G401 (cell line): Measurements from ENCODE around the gene GJA9. TPM values are rescaled to one million over a fixed set of nuclear protein-coding genes. Genes with fewer than 3 reads are reported as not detected.
"Not testable (repeated sequence)": the region's sequence is repeated elsewhere in the genome, so short reads cannot be mapped to it uniquely, and the experiment has no call there.

ENCODE experiments used
- DNase-seq: peaks from one replicate; pipeline ENCODE4 v3.0.0-alpha.2; 2015; ENCODE audit warnings: low spot score
- in situ Hi-C: cut with HindIII; loops from 2 replicates; pipeline ENCODE4 v1.10.0; 2016; ENCODE audit warnings: low sequenced_read_pairs, mixed read lengths
- total RNA-seq: library from RNA; depleted of rRNA; stranded (reverse); fragments of >200 nt; shearing (Covaris generic); gene quantifications from 2 replicates; pipeline ENCODE4 v1.2.3, GENCODE V29; 2014; rRNA removed

The GJA9 gene
- total RNA-seq, 1 experiment from 2014 or later = not detected

- DNase-seq, in situ Hi-C loops: not testable (repeated sequence)
Measured at GRCh38 chr1:38836316-38836715, 45.1 kb downstream of the GJA9 start.

- DNase-seq = peak; percentile 85
- in situ Hi-C loops = no loop called here
Measured at GRCh38 chr1:38834937-38835827, 46.2 kb downstream of the GJA9 start.

- in situ Hi-C loops = no loop called here
- no peak for DNase-seq
Measured at GRCh38 chr1:38834221-38834782, 47.1 kb downstream of the GJA9 start.

GRCh38 chr1:38833146-38833545 lies 48.2 kb downstream of the GJA9 start:
- in situ Hi-C loops = no loop called here
- DNase-seq = peak; percentile 24

GRCh38 chr1:38832370-38832734 lies 49.0 kb downstream of the GJA9 start:
- in situ Hi-C loops = no loop called here
- DNase-seq = no peak

GRCh38 chr1:38831731-38832369 lies 49.5 kb downstream of the GJA9 start:
- DNase-seq = no peak
- in situ Hi-C loops = no loop called here

GRCh38 chr1:38829368-38829767 lies 52.0 kb downstream of the GJA9 start:
- no peak for DNase-seq
- in situ Hi-C loops = no loop called here

GRCh38 chr1:38827318-38827717 lies 54.1 kb downstream of the GJA9 start:
- DNase-seq = no peak
- in situ Hi-C loops = no loop called here

GRCh38 chr1:38826886-38827285 lies 54.5 kb downstream of the GJA9 start:
- in situ Hi-C loops = no loop called here
- no peak for DNase-seq

- no peak for DNase-seq
- in situ Hi-C loops = no loop called here
Measured at GRCh38 chr1:38826262-38826661, 55.1 kb downstream of the GJA9 start.

Other genes with a start within 250 kb of the GJA9 start
- gene RRAGC, start 21.8 kb downstream of the GJA9 start, total RNA-seq = 22.2 and 29.8 TPM in 2 replicates
- 34.3 and 48.0 TPM in 2 replicates for gene MYCBP, start 8.2 kb downstream of the GJA9 start, total RNA-seq
- 4.5 TPM in 1 of 2 replicates, not detected in the other for gene RHBDL2, start 60.2 kb upstream of the GJA9 start, total RNA-seq
- gene AKIRIN1, start 109.7 kb upstream of the GJA9 start, total RNA-seq = 76.7 and 107 TPM in 2 replicates
- 764 and 816 TPM in 2 replicates for gene NDUFS5, start 144.8 kb upstream of the GJA9 start, total RNA-seq